Loucy (cell line): Measurements from ENCODE around the gene PROZ.

Experiments
- EZH2phosphoT487 ChIP-seq: fragments of 200-600 bp; IDR thresholded peaks from 2 replicates; pipeline ENCODE4 v1.6.1; 2018; ENCODE audit warnings: antibody characterized with exemption, mild to moderate bottlenecking, moderate library complexity, borderline replicate concordance
- TF ChIP-seq, protein P1 (sequence below): fragments of 200-600 bp; sonication (generic); conservative IDR thresholded peaks from 2 replicates; pipeline ENCODE4 v1.5.1; 2014; ENCODE audit warnings: mild to moderate bottlenecking, antibody characterized with exemption, low read length

DNA sequence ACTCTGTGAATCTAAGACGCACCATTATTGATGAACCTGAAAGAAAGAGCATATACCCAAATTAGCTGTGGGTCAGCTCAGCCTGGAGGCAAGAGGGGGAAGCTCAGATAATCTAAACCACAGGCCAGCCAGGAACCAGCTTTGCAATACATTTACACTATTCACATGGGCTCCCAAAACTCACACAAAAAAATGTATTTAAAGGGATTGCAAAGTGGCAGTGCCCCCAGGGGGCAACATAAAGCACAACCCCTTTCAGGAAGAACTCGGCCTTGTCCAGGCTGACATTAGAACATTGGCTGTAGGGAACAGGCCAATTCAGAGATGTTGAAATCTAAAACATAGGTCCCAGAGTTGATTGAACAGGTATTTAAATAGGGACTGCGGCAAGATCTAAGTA lies 3.2 kb upstream of the PROZ start:
- TF ChIP-seq, protein P1, sequence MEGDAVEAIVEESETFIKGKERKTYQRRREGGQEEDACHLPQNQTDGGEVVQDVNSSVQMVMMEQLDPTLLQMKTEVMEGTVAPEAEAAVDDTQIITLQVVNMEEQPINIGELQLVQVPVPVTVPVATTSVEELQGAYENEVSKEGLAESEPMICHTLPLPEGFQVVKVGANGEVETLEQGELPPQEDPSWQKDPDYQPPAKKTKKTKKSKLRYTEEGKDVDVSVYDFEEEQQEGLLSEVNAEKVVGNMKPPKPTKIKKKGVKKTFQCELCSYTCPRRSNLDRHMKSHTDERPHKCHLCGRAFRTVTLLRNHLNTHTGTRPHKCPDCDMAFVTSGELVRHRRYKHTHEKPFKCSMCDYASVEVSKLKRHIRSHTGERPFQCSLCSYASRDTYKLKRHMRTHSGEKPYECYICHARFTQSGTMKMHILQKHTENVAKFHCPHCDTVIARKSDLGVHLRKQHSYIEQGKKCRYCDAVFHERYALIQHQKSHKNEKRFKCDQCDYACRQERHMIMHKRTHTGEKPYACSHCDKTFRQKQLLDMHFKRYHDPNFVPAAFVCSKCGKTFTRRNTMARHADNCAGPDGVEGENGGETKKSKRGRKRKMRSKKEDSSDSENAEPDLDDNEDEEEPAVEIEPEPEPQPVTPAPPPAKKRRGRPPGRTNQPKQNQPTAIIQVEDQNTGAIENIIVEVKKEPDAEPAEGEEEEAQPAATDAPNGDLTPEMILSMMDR, result no peak; the same call in 1 of the 2 replicates
- no peak for TF ChIP-seq EZH2phosphoT487
